ENCODE measurements around the gene TENM4.

- TF ChIP-seq CTCF (IDR thresholded peaks at IDR 0.05; ENCODE audit: low read depth, low read length, poor library complexity, severe bottlenecking) (no peak), EZH2phosphoT487 (IDR thresholded peaks at IDR 0.05; ENCODE audit: borderline replicate concordance, low read length) (no peak)
Measured at GRCh38 chr11:79262221-79262620, 178.6 kb downstream of the TENM4 start.

All from DOHH2 (cell line).